ENCODE results near the gene TPX2.

Gene TPX2

DNA sequence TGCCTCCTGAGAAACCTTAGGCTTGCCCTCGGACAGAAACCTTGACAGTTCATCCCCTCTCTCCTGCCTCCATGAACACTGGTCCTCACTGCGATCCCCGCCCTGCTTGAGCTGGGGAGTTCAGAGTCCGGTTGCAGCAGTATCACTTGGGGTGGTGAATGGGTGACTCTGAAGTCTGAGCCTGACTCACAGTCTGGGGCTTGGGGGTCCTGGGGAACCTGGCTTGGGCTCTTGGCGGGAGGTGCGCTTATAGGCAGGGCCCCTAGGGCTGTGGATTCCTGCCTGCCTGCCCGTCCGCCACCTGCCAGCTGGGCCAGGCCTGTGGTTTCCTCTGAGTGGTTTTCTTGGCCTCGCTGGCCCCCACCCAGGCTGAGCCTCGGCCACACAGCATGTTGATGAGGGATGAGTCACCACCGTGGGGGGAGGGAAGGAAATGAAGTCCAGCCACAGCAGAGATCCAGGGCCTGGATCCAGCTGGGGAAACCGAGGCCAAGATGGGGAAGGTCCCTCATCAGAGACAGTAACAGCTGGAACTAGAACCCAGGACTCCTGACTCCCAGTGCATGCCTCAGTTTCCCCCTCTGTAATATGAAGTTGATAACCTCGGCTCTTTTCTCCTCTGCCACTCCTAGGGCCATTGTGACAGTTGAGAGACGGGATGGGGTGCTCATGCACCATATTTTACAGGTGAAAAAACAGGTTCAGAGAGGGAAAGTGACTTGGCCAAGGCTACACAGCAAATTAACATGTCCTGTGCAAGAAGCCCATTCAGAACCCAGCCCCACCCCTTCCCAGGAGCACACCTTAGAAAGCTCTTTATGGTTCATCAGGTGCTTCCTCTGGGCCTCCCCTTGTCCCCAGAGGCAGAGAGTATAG lies 97.1 kb downstream of the TPX2 start:
- DNase-seq (ENCODE audit: low spot score): peak; percentile 67
- TF ChIP-seq, protein P1, sequence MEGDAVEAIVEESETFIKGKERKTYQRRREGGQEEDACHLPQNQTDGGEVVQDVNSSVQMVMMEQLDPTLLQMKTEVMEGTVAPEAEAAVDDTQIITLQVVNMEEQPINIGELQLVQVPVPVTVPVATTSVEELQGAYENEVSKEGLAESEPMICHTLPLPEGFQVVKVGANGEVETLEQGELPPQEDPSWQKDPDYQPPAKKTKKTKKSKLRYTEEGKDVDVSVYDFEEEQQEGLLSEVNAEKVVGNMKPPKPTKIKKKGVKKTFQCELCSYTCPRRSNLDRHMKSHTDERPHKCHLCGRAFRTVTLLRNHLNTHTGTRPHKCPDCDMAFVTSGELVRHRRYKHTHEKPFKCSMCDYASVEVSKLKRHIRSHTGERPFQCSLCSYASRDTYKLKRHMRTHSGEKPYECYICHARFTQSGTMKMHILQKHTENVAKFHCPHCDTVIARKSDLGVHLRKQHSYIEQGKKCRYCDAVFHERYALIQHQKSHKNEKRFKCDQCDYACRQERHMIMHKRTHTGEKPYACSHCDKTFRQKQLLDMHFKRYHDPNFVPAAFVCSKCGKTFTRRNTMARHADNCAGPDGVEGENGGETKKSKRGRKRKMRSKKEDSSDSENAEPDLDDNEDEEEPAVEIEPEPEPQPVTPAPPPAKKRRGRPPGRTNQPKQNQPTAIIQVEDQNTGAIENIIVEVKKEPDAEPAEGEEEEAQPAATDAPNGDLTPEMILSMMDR (IDR thresholded peaks at IDR 0.05; ENCODE audit: extremely low read depth, missing control alignments): no peak

DNA sequence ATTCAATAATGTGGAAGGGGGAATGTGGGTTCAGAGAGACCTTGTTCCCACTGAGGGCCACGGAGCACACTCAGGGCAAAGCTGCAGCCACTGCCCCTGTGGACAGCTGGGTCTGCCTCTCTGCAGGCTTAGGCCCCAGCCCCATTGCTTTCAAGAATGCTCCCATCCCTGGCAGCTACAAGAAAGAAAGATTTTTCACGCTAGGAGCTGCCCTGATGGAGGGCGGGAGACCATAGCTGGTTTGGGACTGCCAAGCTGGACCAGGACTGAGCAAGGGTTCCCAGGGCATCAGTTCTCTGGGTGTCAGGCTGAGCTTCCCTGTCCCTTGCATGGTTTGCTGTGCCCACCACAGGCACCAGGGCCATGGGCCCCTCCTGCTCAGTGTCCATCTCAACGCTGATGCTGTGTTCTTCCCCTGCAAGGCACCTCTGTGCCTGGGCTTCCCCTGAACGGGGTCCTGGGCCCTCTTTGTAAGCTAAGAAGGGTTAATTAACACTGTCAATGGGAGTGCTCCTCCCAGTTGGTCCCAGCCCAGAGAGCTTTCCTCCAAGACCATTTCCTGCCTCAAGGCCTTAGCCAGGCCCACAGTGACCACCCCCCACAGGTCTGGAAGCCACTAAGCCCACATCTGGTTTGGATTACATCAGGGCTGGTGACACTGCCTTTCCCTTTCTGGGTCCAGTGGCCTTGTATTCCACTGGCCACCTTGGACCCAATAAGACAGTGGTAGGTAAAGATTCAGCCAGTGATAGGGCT lies 97.9 kb downstream of the TPX2 start:
- no peak for DNase-seq (ENCODE audit: low spot score)
- TF ChIP-seq, protein P1 (IDR thresholded peaks at IDR 0.05; ENCODE audit: extremely low read depth, missing control alignments): no peak

DNA sequence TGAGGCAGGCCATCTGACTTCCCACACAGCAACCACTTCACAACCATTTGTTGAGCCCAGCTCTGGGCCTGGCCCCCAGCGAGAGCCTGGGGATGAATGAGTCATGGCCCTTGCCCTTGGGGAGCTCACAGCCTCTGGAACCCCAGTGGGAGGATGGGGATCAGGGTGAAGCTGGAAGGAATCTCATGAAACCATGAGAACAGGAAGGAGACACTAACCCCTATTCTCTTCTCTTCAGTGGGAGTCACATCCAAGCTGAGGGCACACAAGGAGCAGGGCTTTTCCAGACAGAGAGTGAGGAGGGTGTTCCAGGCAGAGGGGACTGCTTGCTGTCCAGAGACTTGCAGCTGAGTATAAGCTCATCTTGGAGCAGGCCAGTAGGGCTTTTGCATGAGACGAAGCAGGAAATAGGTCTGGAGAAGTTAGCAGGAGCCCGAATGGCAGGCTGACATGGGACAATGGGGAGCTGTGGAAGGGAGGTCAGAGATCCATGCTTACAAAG lies 98.9 kb downstream of the TPX2 start:
- DNase-seq (ENCODE audit: low spot score): no peak
- TF ChIP-seq, protein P1 (IDR thresholded peaks at IDR 0.05; ENCODE audit: extremely low read depth, missing control alignments): no peak

DNA sequence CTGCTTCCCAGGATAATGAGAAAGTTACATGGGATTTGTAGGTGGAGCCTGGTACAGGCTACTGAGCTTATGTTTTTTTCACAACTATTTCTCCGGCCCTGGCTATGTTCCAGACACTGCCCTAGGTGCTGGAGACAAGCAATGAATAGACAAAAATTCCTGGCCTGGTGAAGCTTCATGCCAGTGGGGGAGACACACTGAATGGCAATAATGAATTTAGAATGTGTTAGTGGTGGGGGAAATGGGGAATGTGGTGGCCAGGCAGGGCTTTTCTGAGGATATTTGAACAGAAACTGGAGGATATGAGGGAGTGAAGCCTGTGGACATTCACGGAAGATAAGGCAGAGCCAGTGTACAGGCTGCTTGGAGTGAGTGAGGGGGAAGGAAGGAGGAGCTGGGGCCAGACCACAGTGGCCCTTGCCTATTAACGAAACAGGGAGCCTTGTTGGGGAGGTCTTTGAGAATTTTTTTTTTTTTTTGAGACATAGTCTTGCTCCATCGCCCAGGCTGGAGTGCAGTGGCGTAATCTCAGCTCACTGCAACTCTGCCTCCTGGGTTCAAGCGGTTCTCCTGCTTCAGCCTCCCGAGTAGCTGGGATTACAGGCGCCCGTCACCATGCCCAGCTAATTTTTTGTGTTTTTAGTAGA lies 99.7 kb downstream of the TPX2 start:
- DNase-seq (ENCODE audit: low spot score): no peak
- TF ChIP-seq, protein P1 (IDR thresholded peaks at IDR 0.05; ENCODE audit: extremely low read depth, missing control alignments): no peak

GRCh38 chr20:31839782-31840487 lies 100.8 kb downstream of the TPX2 start:
- TF ChIP-seq, protein P1 (IDR thresholded peaks at IDR 0.05; ENCODE audit: extremely low read depth, missing control alignments): no peak
- DNase-seq (ENCODE audit: low spot score): no peak

GRCh38 chr20:31840906-31841816 lies 102.1 kb downstream of the TPX2 start:
- TF ChIP-seq, protein P1 (IDR thresholded peaks at IDR 0.05; ENCODE audit: extremely low read depth, missing control alignments): no peak
- no peak for DNase-seq (ENCODE audit: low spot score)

Data from GM20000 (cell line).